ENCODE results near the gene TGM3.

The TGM3 gene

GRCh38 chr20:2350606-2351005 is 54.8 kb downstream of the TGM3 start:
- Histone ChIP-seq H2AK5ac (ENCODE audit: low read length, severe bottlenecking) (no peak overlapping the region), H4K8ac (ENCODE audit: low read length) (no peak overlapping the region), H3K9ac (ENCODE audit: low read length) (no peak overlapping the region), H2BK120ac (ENCODE audit: low read depth, low read length) (no peak overlapping the region), H3K27me3 (ENCODE audit: control insufficient read depth in 1 of 2, insufficient read depth in 1 of 2, low read length in 2 of 2) (peaks cover 3 to 6% of the 10 kb centered on the region in 2 experiments), H2AFZ (ENCODE audit: low read depth, low read length) (no peak overlapping the region), H3K18ac (ENCODE audit: low read depth in 1 of 2, low read length in 2 of 2) (no peak overlapping the region), H3K79me1 (replicated peaks; ENCODE audit: low read length, poor library complexity, severe bottlenecking) (no peaks in the 10 kb centered on the region), H3K36me3 (ENCODE audit: control insufficient read depth in 1 of 2, insufficient read depth in 2 of 2, low read depth in 1 of 2, low read length in 2 of 2) (no peaks in the 10 kb centered on the region), H2BK5ac (ENCODE audit: low read depth, low read length, poor library complexity, severe bottlenecking) (no peak overlapping the region), H4K91ac (ENCODE audit: low read length) (no peak overlapping the region), H3K4me1 (ENCODE audit: control insufficient read depth, insufficient read depth, low read depth, low read length) (peaks cover 2% of the 10 kb centered on the region), H2BK15ac (ENCODE audit: low read depth, poor library complexity, severe bottlenecking) (no peak overlapping the region), H2BK12ac (ENCODE audit: low read length in 2 of 2) (no peak overlapping the region), H3K4me3 (ENCODE audit: insufficient read depth in 1 of 2, low read depth in 1 of 2, low read length in 2 of 2) (no peak overlapping the region), H3K14ac (ENCODE audit: low read length in 2 of 2) (no peak overlapping the region), H3K4ac (ENCODE audit: low read depth in 1 of 2, low read length in 2 of 2) (no peak overlapping the region), H3K9me3 (ENCODE audit: control insufficient read depth, low read length) (no peaks in the 10 kb centered on the region), H3K4me2 (ENCODE audit: low read length, poor library complexity, severe bottlenecking) (no peak overlapping the region), H3K27ac (ENCODE audit: low read length, poor library complexity, severe bottlenecking) (no peak overlapping the region), H3K23ac (ENCODE audit: low read length in 2 of 2) (no peak overlapping the region)
- no peak for DNase-seq
- 80% methylated on average over 5 of the region's 5 CpGs for WGBS

GRCh38 chr20:2353231-2353630 is 57.4 kb downstream of the TGM3 start:
- H4K91ac ChIP-seq (ENCODE audit: low read length), result no peak overlapping the region
- no peak overlapping the region for H4K8ac ChIP-seq (ENCODE audit: low read length)
- no peak for DNase-seq
- no peak overlapping the region for H3K4me3 ChIP-seq (ENCODE audit: insufficient read depth in 1 of 2, low read depth in 1 of 2, low read length in 2 of 2)
- no peak overlapping the region for H3K27ac ChIP-seq (ENCODE audit: low read length, poor library complexity, severe bottlenecking)
- no peak overlapping the region for H3K14ac ChIP-seq (ENCODE audit: low read length in 2 of 2)
- no peak overlapping the region for H3K4me2 ChIP-seq (ENCODE audit: low read length, poor library complexity, severe bottlenecking)
- 55% methylated on average over 3 of the region's 3 CpGs for WGBS
- no peak overlapping the region for H3K4ac ChIP-seq (ENCODE audit: low read depth in 1 of 2, low read length in 2 of 2)
- H2AFZ ChIP-seq (ENCODE audit: low read depth, low read length), result no peak overlapping the region
- H2BK15ac ChIP-seq (ENCODE audit: low read depth, poor library complexity, severe bottlenecking), result no peak overlapping the region
- H3K79me1 ChIP-seq (replicated peaks; ENCODE audit: low read length, poor library complexity, severe bottlenecking), result no peaks in the 10 kb centered on the region
- no peak overlapping the region for H3K18ac ChIP-seq (ENCODE audit: low read depth in 1 of 2, low read length in 2 of 2)
- no peak overlapping the region for H2BK5ac ChIP-seq (ENCODE audit: low read depth, low read length, poor library complexity, severe bottlenecking)
- no peaks in the 10 kb centered on the region for H3K36me3 ChIP-seq (ENCODE audit: control insufficient read depth in 1 of 2, insufficient read depth in 2 of 2, low read depth in 1 of 2, low read length in 2 of 2)
- no peak overlapping the region for H2AK5ac ChIP-seq (ENCODE audit: low read length, severe bottlenecking)
- H2BK120ac ChIP-seq (ENCODE audit: low read depth, low read length), result no peak overlapping the region
- H2BK12ac ChIP-seq (ENCODE audit: low read length in 2 of 2), result no peak overlapping the region
- H3K4me1 ChIP-seq (ENCODE audit: control insufficient read depth, insufficient read depth, low read depth, low read length), result peaks cover 2% of the 10 kb centered on the region
- peaks cover 6 to 8% of the 10 kb centered on the region in 2 experiments for H3K27me3 ChIP-seq (ENCODE audit: control insufficient read depth in 1 of 2, insufficient read depth in 1 of 2, low read length in 2 of 2)
- no peak overlapping the region for H3K9ac ChIP-seq (ENCODE audit: low read length)
- H3K9me3 ChIP-seq (ENCODE audit: control insufficient read depth, low read length), result no peaks in the 10 kb centered on the region
- no peak overlapping the region for H3K23ac ChIP-seq (ENCODE audit: low read length in 2 of 2)

GRCh38 chr20:2357114-2357513 is 61.3 kb downstream of the TGM3 start:
- H2AK5ac ChIP-seq (ENCODE audit: low read length, severe bottlenecking), result no peak overlapping the region
- H4K8ac ChIP-seq (ENCODE audit: low read length), result no peak overlapping the region
- H3K27me3 ChIP-seq (ENCODE audit: control insufficient read depth in 1 of 2, insufficient read depth in 1 of 2, low read length in 2 of 2), result peaks cover 5 to 6% of the 10 kb centered on the region in 2 experiments
- no peak overlapping the region for H3K14ac ChIP-seq (ENCODE audit: low read length in 2 of 2)
- WGBS, result 52% methylated on average over 2 of the region's 2 CpGs
- no peak overlapping the region for H3K27ac ChIP-seq (ENCODE audit: low read length, poor library complexity, severe bottlenecking)
- H3K4me2 ChIP-seq (ENCODE audit: low read length, poor library complexity, severe bottlenecking), result no peak overlapping the region
- H3K9ac ChIP-seq (ENCODE audit: low read length), result no peak overlapping the region
- no peaks in the 10 kb centered on the region for H3K36me3 ChIP-seq (ENCODE audit: control insufficient read depth in 1 of 2, insufficient read depth in 2 of 2, low read depth in 1 of 2, low read length in 2 of 2)
- H2BK12ac ChIP-seq (ENCODE audit: low read length in 2 of 2), result no peak overlapping the region
- H3K4me3 ChIP-seq (ENCODE audit: insufficient read depth in 1 of 2, low read depth in 1 of 2, low read length in 2 of 2), result no peak overlapping the region
- no peak overlapping the region for H3K4ac ChIP-seq (ENCODE audit: low read depth in 1 of 2, low read length in 2 of 2)
- H4K91ac ChIP-seq (ENCODE audit: low read length), result no peak overlapping the region
- H3K9me3 ChIP-seq (ENCODE audit: control insufficient read depth, low read length), result peaks cover 19% of the 10 kb centered on the region
- no peak overlapping the region for H3K18ac ChIP-seq (ENCODE audit: low read depth in 1 of 2, low read length in 2 of 2)
- H2AFZ ChIP-seq (ENCODE audit: low read depth, low read length), result no peak overlapping the region
- H2BK120ac ChIP-seq (ENCODE audit: low read depth, low read length), result no peak overlapping the region
- DNase-seq, result no peak
- no peak overlapping the region for H2BK5ac ChIP-seq (ENCODE audit: low read depth, low read length, poor library complexity, severe bottlenecking)
- no peak overlapping the region for H3K23ac ChIP-seq (ENCODE audit: low read length in 2 of 2)
- peaks cover 1% of the 10 kb centered on the region for H3K4me1 ChIP-seq (ENCODE audit: control insufficient read depth, insufficient read depth, low read depth, low read length)
- H3K79me1 ChIP-seq (replicated peaks; ENCODE audit: low read length, poor library complexity, severe bottlenecking), result no peaks in the 10 kb centered on the region
- no peak overlapping the region for H2BK15ac ChIP-seq (ENCODE audit: low read depth, poor library complexity, severe bottlenecking)

- H3K9me3 ChIP-seq (ENCODE audit: control insufficient read depth, low read length), result peaks cover 19% of the 10 kb centered on the region
- H3K36me3 ChIP-seq (ENCODE audit: control insufficient read depth in 1 of 2, insufficient read depth in 2 of 2, low read depth in 1 of 2, low read length in 2 of 2), result no peaks in the 10 kb centered on the region
- no peak overlapping the region for H3K18ac ChIP-seq (ENCODE audit: low read depth in 1 of 2, low read length in 2 of 2)
- H2BK12ac ChIP-seq (ENCODE audit: low read length in 2 of 2), result no peak overlapping the region
- H2BK15ac ChIP-seq (ENCODE audit: low read depth, poor library complexity, severe bottlenecking), result no peak overlapping the region
- H2AFZ ChIP-seq (ENCODE audit: low read depth, low read length), result no peak overlapping the region
- DNase-seq, result no peak
- no peak overlapping the region for H4K91ac ChIP-seq (ENCODE audit: low read length)
- H3K23ac ChIP-seq (ENCODE audit: low read length in 2 of 2), result no peak overlapping the region
- WGBS, result 73% methylated on average over 3 of the region's 3 CpGs
- no peak overlapping the region for H2BK5ac ChIP-seq (ENCODE audit: low read depth, low read length, poor library complexity, severe bottlenecking)
- no peak overlapping the region for H2BK120ac ChIP-seq (ENCODE audit: low read depth, low read length)
- H3K4me1 ChIP-seq (ENCODE audit: control insufficient read depth, insufficient read depth, low read depth, low read length), result no peaks in the 10 kb centered on the region
- H4K8ac ChIP-seq (ENCODE audit: low read length), result no peak overlapping the region
- H3K27ac ChIP-seq (ENCODE audit: low read length, poor library complexity, severe bottlenecking), result no peak overlapping the region
- H3K79me1 ChIP-seq (replicated peaks; ENCODE audit: low read length, poor library complexity, severe bottlenecking), result no peaks in the 10 kb centered on the region
- H3K14ac ChIP-seq (ENCODE audit: low read length in 2 of 2), result no peak overlapping the region
- peaks cover 5 to 6% of the 10 kb centered on the region in 2 experiments for H3K27me3 ChIP-seq (ENCODE audit: control insufficient read depth in 1 of 2, insufficient read depth in 1 of 2, low read length in 2 of 2)
- H3K4me2 ChIP-seq (ENCODE audit: low read length, poor library complexity, severe bottlenecking), result no peak overlapping the region
- H2AK5ac ChIP-seq (ENCODE audit: low read length, severe bottlenecking), result no peak overlapping the region
- H3K4me3 ChIP-seq (ENCODE audit: insufficient read depth in 1 of 2, low read depth in 1 of 2, low read length in 2 of 2), result no peak overlapping the region
- no peak overlapping the region for H3K4ac ChIP-seq (ENCODE audit: low read depth in 1 of 2, low read length in 2 of 2)
- H3K9ac ChIP-seq (ENCODE audit: low read length), result no peak overlapping the region
Measured at GRCh38 chr20:2358006-2358405, 62.2 kb downstream of the TGM3 start.

Data from mesenchymal stem cell (in vitro differentiated cells and primary cell).